NCI-H2196 (cell line): Measurements from ENCODE around the gene TSHR.
"Not testable (repeated sequence)": the region's sequence is repeated elsewhere in the genome, so short reads cannot be mapped to it uniquely, and the experiment has no call there.

Source experiments
- DNase-seq: peaks from one replicate; lab custom pipeline; 2025; ENCODE audit not compliant: unreplicated experiment; lab: John Stamatoyannopoulos, UW

The TSHR gene

GRCh38 chr14:80955416-80955941 is at the start of gene TSHR:
Gene TSHR, plus strand, starts transcription at chr14:80955621. Its CDS starts 60 bp downstream, at chr14:80955681.
- DNase-seq, result no peak

GRCh38 chr14:80906336-80906735 is 49.1 kb upstream of the TSHR start:
- no peak for DNase-seq

- DNase-seq, result no peak
Measured at GRCh38 chr14:80906946-80907345, 48.5 kb upstream of the TSHR start.

- DNase-seq, result not testable (repeated sequence)
Measured at GRCh38 chr14:80912013-80912412, 43.4 kb upstream of the TSHR start.

- DNase-seq, result no peak
Measured at GRCh38 chr14:80919622-80920021, 35.8 kb upstream of the TSHR start.

GRCh38 chr14:80923368-80923767 is 32.1 kb upstream of the TSHR start:
- DNase-seq, result no peak

GRCh38 chr14:80924365-80925103 is 30.9 kb upstream of the TSHR start:
- no peak for DNase-seq

GRCh38 chr14:80926397-80927082 is 28.9 kb upstream of the TSHR start:
- no peak for DNase-seq

GRCh38 chr14:80927083-80927989 is 28.1 kb upstream of the TSHR start:
- no peak for DNase-seq

- no peak for DNase-seq
Measured at GRCh38 chr14:80930095-80930494, 25.3 kb upstream of the TSHR start.

GRCh38 chr14:80930836-80931389 is 24.5 kb upstream of the TSHR start:
- no peak for DNase-seq

- DNase-seq, result no peak
Measured at GRCh38 chr14:80933282-80933681, 22.1 kb upstream of the TSHR start.

GRCh38 chr14:80933686-80934085 is 21.7 kb upstream of the TSHR start:
- no peak for DNase-seq

GRCh38 chr14:80940146-80940545 is 15.3 kb upstream of the TSHR start:
- no peak for DNase-seq

GRCh38 chr14:80941241-80942185 is 13.9 kb upstream of the TSHR start, which contains the start of gene CEP128:
Gene CEP128, minus strand, starts transcription at chr14:80941738.
- peak; percentile 95 for DNase-seq

GRCh38 chr14:80942191-80942600 is 13.2 kb upstream of the TSHR start:
- DNase-seq, result no peak

- DNase-seq, result no peak
Measured at GRCh38 chr14:80944861-80945617, 10.4 kb upstream of the TSHR start.

- DNase-seq, result no peak
Measured at GRCh38 chr14:80946187-80946586, 9.2 kb upstream of the TSHR start.

GRCh38 chr14:80946797-80947196 is 8.6 kb upstream of the TSHR start:
- no peak for DNase-seq
